Measurements from ENCODE around the gene HS6ST2. TPM values are rescaled to one million over a fixed set of nuclear protein-coding genes. Genes with fewer than 3 reads are reported as not detected.

Gene HS6ST2
- total RNA-seq, 1 donor from 2014 or later: 1.1 TPM

GRCh38 chrX:132692526-132692925 is 265.9 kb downstream of the HS6ST2 start:
- H3K4me3 Mint-ChIP-seq: no peak overlapping the region
- intact Hi-C loops (cut with micrococcal nuclease): no loop called here
- H3K4me1 Mint-ChIP-seq (ENCODE audit: low read depth): no peaks in the 10 kb centered on the region
- H3K27me3 Mint-ChIP-seq (ENCODE audit: insufficient read depth): peaks cover 7% of the 10 kb centered on the region
- DNase-seq (ENCODE audit: low spot score): no peak
- H3K27ac Mint-ChIP-seq: no peak overlapping the region
- H3K9me3 Mint-ChIP-seq: no peaks in the 10 kb centered on the region
- no peaks in the 10 kb centered on the region for H3K36me3 Mint-ChIP-seq (ENCODE audit: low read depth)

GRCh38 chrX:132692066-132692465 is 266.4 kb downstream of the HS6ST2 start:
- intact Hi-C loops (cut with micrococcal nuclease): no loop called here
- DNase-seq (ENCODE audit: low spot score): no peak
- Mint-ChIP-seq H3K4me3 (no peak overlapping the region), H3K4me1 (ENCODE audit: low read depth) (no peaks in the 10 kb centered on the region), H3K27me3 (ENCODE audit: insufficient read depth) (peaks cover 7% of the 10 kb centered on the region), H3K36me3 (ENCODE audit: low read depth) (no peaks in the 10 kb centered on the region), H3K9me3 (no peaks in the 10 kb centered on the region), H3K27ac (no peak overlapping the region)

GRCh38 chrX:132689612-132690563 is 268.5 kb downstream of the HS6ST2 start:
- DNase-seq (ENCODE audit: low spot score): no peak
- Mint-ChIP-seq H3K4me3 (no peak overlapping the region), H3K27me3 (ENCODE audit: insufficient read depth) (peaks cover 9% of the 10 kb centered on the region), H3K9me3 (no peaks in the 10 kb centered on the region), H3K36me3 (ENCODE audit: low read depth) (no peaks in the 10 kb centered on the region), H3K4me1 (ENCODE audit: low read depth) (no peaks in the 10 kb centered on the region), H3K27ac (no peak overlapping the region)
- intact Hi-C loops (cut with micrococcal nuclease): no loop called here

GRCh38 chrX:132685276-132685675 is 273.2 kb downstream of the HS6ST2 start:
- Mint-ChIP-seq H3K27me3 (ENCODE audit: insufficient read depth) (peaks cover 2% of the 10 kb centered on the region), H3K27ac (no peak overlapping the region), H3K9me3 (no peaks in the 10 kb centered on the region), H3K36me3 (ENCODE audit: low read depth) (no peaks in the 10 kb centered on the region), H3K4me1 (ENCODE audit: low read depth) (no peaks in the 10 kb centered on the region), H3K4me3 (no peak overlapping the region)
- DNase-seq (ENCODE audit: low spot score): no peak
- intact Hi-C loops (cut with micrococcal nuclease): no loop called here

- intact Hi-C loops (cut with micrococcal nuclease): no loop called here
- no peak overlapping the region for H3K27ac Mint-ChIP-seq
- no peak for DNase-seq (ENCODE audit: low spot score)
- no peaks in the 10 kb centered on the region for H3K36me3 Mint-ChIP-seq (ENCODE audit: low read depth)
- no peak overlapping the region for H3K4me3 Mint-ChIP-seq
- H3K9me3 Mint-ChIP-seq: no peaks in the 10 kb centered on the region
- no peaks in the 10 kb centered on the region for H3K27me3 Mint-ChIP-seq (ENCODE audit: insufficient read depth)
- H3K4me1 Mint-ChIP-seq (ENCODE audit: low read depth): peaks cover 4% of the 10 kb centered on the region
These were observed 281.2 kb downstream of the HS6ST2 start for GRCh38 chrX:132677233-132677716.

- H3K9me3 Mint-ChIP-seq: no peaks in the 10 kb centered on the region
- no peak overlapping the region for H3K4me3 Mint-ChIP-seq
- no peak overlapping the region for H3K27ac Mint-ChIP-seq
- peaks cover 4% of the 10 kb centered on the region for H3K4me1 Mint-ChIP-seq (ENCODE audit: low read depth)
- no peaks in the 10 kb centered on the region for H3K27me3 Mint-ChIP-seq (ENCODE audit: insufficient read depth)
- H3K36me3 Mint-ChIP-seq (ENCODE audit: low read depth): no peaks in the 10 kb centered on the region
- no peak for DNase-seq (ENCODE audit: low spot score)
- intact Hi-C loops (cut with micrococcal nuclease): loop anchor here (1.0 kb wide), 1 partner anchor 99 kb away; no protein-coding TSS in a partner anchor
These were observed 281.8 kb downstream of the HS6ST2 start for GRCh38 chrX:132676561-132677186.

GRCh38 chrX:132676102-132676501 is 282.3 kb downstream of the HS6ST2 start:
- peaks cover 4% of the 10 kb centered on the region for H3K4me1 Mint-ChIP-seq (ENCODE audit: low read depth)
- no peak overlapping the region for H3K4me3 Mint-ChIP-seq
- H3K27ac Mint-ChIP-seq: no peak overlapping the region
- H3K27me3 Mint-ChIP-seq (ENCODE audit: insufficient read depth): no peaks in the 10 kb centered on the region
- intact Hi-C loops (cut with micrococcal nuclease): loop anchor here (1.0 kb wide), 1 partner anchor 99 kb away; no protein-coding TSS in a partner anchor
- no peaks in the 10 kb centered on the region for H3K36me3 Mint-ChIP-seq (ENCODE audit: low read depth)
- no peaks in the 10 kb centered on the region for H3K9me3 Mint-ChIP-seq
- no peak for DNase-seq (ENCODE audit: low spot score)

GRCh38 chrX:132673331-132673730 is 285.1 kb downstream of the HS6ST2 start:
- H3K27ac Mint-ChIP-seq: no peak overlapping the region
- no peaks in the 10 kb centered on the region for H3K27me3 Mint-ChIP-seq (ENCODE audit: insufficient read depth)
- H3K36me3 Mint-ChIP-seq (ENCODE audit: low read depth): no peaks in the 10 kb centered on the region
- no peaks in the 10 kb centered on the region for H3K9me3 Mint-ChIP-seq
- no peak overlapping the region for H3K4me3 Mint-ChIP-seq
- no peak for DNase-seq (ENCODE audit: low spot score)
- intact Hi-C loops (cut with micrococcal nuclease): no loop called here
- H3K4me1 Mint-ChIP-seq (ENCODE audit: low read depth): peaks cover 4% of the 10 kb centered on the region

- no peak overlapping the region for H3K27ac Mint-ChIP-seq
- no peak overlapping the region for H3K4me3 Mint-ChIP-seq
- H3K27me3 Mint-ChIP-seq (ENCODE audit: insufficient read depth): no peaks in the 10 kb centered on the region
- H3K36me3 Mint-ChIP-seq (ENCODE audit: low read depth): no peaks in the 10 kb centered on the region
- intact Hi-C loops (cut with micrococcal nuclease): no loop called here
- DNase-seq (ENCODE audit: low spot score): no peak
- no peaks in the 10 kb centered on the region for H3K4me1 Mint-ChIP-seq (ENCODE audit: low read depth)
- H3K9me3 Mint-ChIP-seq: no peaks in the 10 kb centered on the region
These were observed 287.2 kb downstream of the HS6ST2 start for GRCh38 chrX:132671229-132671641.

GRCh38 chrX:132669142-132669541 is 289.3 kb downstream of the HS6ST2 start:
- H3K36me3 Mint-ChIP-seq (ENCODE audit: low read depth): no peaks in the 10 kb centered on the region
- no peaks in the 10 kb centered on the region for H3K4me1 Mint-ChIP-seq (ENCODE audit: low read depth)
- no peaks in the 10 kb centered on the region for H3K9me3 Mint-ChIP-seq
- no peak for DNase-seq (ENCODE audit: low spot score)
- no peak overlapping the region for H3K27ac Mint-ChIP-seq
- intact Hi-C loops (cut with micrococcal nuclease): no loop called here
- H3K27me3 Mint-ChIP-seq (ENCODE audit: insufficient read depth): no peaks in the 10 kb centered on the region
- H3K4me3 Mint-ChIP-seq: no peak overlapping the region

- Mint-ChIP-seq H3K27me3 (ENCODE audit: insufficient read depth) (no peaks in the 10 kb centered on the region), H3K36me3 (ENCODE audit: low read depth) (no peaks in the 10 kb centered on the region), H3K27ac (no peak overlapping the region), H3K9me3 (no peaks in the 10 kb centered on the region), H3K4me3 (no peak overlapping the region), H3K4me1 (ENCODE audit: low read depth) (no peaks in the 10 kb centered on the region)
- no peak for DNase-seq (ENCODE audit: low spot score)
- intact Hi-C loops (cut with micrococcal nuclease): no loop called here
These were observed 290.3 kb downstream of the HS6ST2 start for GRCh38 chrX:132668178-132668577.

GRCh38 chrX:132665676-132666075 is 292.8 kb downstream of the HS6ST2 start:
- Mint-ChIP-seq H3K4me1 (ENCODE audit: low read depth) (no peaks in the 10 kb centered on the region), H3K27ac (no peak overlapping the region), H3K27me3 (ENCODE audit: insufficient read depth) (no peaks in the 10 kb centered on the region), H3K36me3 (ENCODE audit: low read depth) (no peaks in the 10 kb centered on the region), H3K4me3 (no peak overlapping the region), H3K9me3 (no peaks in the 10 kb centered on the region)
- intact Hi-C loops (cut with micrococcal nuclease): no loop called here
- DNase-seq (ENCODE audit: low spot score): no peak

GRCh38 chrX:132664273-132664672 is 294.2 kb downstream of the HS6ST2 start:
- no peaks in the 10 kb centered on the region for H3K9me3 Mint-ChIP-seq
- no peak overlapping the region for H3K27ac Mint-ChIP-seq
- no peaks in the 10 kb centered on the region for H3K4me1 Mint-ChIP-seq (ENCODE audit: low read depth)
- H3K27me3 Mint-ChIP-seq (ENCODE audit: insufficient read depth): no peaks in the 10 kb centered on the region
- H3K36me3 Mint-ChIP-seq (ENCODE audit: low read depth): no peaks in the 10 kb centered on the region
- H3K4me3 Mint-ChIP-seq: no peak overlapping the region
- intact Hi-C loops (cut with micrococcal nuclease): no loop called here
- DNase-seq (ENCODE audit: low spot score): no peak

Measured in activated T-helper 1 cell treated with anti-CD3 and anti-CD28 coated beads, Interleukin-12 subunit alpha, Interleukin-12 subunit beta, Interleukin-2, Interleukin-4 antibody, amounts not matched to agents 30 ng/mL and 10 ng/mL and 1 ng/mL, durations not matched to agents 14 hours and 24 hours and 36 hours (primary cell).